ENCODE results near the gene VASP. TPM values are rescaled to one million over a fixed set of nuclear protein-coding genes. Genes with fewer than 3 reads are reported as not detected.

Gene VASP
- total and polyA plus RNA-seq, 2 of the 13 experiments (the other 11 are each of a cell fraction or from before 2014, with no cell fraction given) = 41.8 to 67.1 TPM

- TF ChIP-seq NFAT5 (CRISPR knock-in tag; IDR thresholded peaks at IDR 0.05) = no peak
- no peak for TF ChIP-seq ZNF251 (CRISPR knock-in tag; IDR thresholded peaks at IDR 0.05)
- TF ChIP-seq ZNF510 (CRISPR knock-in tag; IDR thresholded peaks at IDR 0.05; ENCODE audit: low read depth) = no peak
- TF ChIP-seq, protein P1, sequence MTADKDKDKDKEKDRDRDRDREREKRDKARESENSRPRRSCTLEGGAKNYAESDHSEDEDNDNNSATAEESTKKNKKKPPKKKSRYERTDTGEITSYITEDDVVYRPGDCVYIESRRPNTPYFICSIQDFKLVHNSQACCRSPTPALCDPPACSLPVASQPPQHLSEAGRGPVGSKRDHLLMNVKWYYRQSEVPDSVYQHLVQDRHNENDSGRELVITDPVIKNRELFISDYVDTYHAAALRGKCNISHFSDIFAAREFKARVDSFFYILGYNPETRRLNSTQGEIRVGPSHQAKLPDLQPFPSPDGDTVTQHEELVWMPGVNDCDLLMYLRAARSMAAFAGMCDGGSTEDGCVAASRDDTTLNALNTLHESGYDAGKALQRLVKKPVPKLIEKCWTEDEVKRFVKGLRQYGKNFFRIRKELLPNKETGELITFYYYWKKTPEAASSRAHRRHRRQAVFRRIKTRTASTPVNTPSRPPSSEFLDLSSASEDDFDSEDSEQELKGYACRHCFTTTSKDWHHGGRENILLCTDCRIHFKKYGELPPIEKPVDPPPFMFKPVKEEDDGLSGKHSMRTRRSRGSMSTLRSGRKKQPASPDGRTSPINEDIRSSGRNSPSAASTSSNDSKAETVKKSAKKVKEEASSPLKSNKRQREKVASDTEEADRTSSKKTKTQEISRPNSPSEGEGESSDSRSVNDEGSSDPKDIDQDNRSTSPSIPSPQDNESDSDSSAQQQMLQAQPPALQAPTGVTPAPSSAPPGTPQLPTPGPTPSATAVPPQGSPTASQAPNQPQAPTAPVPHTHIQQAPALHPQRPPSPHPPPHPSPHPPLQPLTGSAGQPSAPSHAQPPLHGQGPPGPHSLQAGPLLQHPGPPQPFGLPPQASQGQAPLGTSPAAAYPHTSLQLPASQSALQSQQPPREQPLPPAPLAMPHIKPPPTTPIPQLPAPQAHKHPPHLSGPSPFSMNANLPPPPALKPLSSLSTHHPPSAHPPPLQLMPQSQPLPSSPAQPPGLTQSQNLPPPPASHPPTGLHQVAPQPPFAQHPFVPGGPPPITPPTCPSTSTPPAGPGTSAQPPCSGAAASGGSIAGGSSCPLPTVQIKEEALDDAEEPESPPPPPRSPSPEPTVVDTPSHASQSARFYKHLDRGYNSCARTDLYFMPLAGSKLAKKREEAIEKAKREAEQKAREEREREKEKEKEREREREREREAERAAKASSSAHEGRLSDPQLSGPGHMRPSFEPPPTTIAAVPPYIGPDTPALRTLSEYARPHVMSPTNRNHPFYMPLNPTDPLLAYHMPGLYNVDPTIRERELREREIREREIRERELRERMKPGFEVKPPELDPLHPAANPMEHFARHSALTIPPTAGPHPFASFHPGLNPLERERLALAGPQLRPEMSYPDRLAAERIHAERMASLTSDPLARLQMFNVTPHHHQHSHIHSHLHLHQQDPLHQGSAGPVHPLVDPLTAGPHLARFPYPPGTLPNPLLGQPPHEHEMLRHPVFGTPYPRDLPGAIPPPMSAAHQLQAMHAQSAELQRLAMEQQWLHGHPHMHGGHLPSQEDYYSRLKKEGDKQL (CRISPR knock-in tag; IDR thresholded peaks at IDR 0.05; ENCODE audit: low read depth) = no peak
- no peak for TF ChIP-seq ZSCAN9 (CRISPR knock-in tag; IDR thresholded peaks at IDR 0.05; ENCODE audit: borderline replicate concordance)
- no peak for TF ChIP-seq SRY (CRISPR knock-in tag; IDR thresholded peaks at IDR 0.05)
- no peak for TF ChIP-seq ARID3A (IDR thresholded peaks at IDR 0.05; ENCODE audit: low read depth, low read length)
- TF ChIP-seq MYNN (CRISPR knock-in tag; IDR thresholded peaks at IDR 0.05; ENCODE audit: low read depth) = no peak
- TF ChIP-seq, protein P2, sequence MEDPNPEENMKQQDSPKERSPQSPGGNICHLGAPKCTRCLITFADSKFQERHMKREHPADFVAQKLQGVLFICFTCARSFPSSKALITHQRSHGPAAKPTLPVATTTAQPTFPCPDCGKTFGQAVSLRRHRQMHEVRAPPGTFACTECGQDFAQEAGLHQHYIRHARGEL (CRISPR knock-in tag; IDR thresholded peaks at IDR 0.05) = no peak
- no peak for TF ChIP-seq BRF2 (CRISPR knock-in tag; IDR thresholded peaks at IDR 0.05)
- no peak for TF ChIP-seq PHF21A (CRISPR knock-in tag; IDR thresholded peaks at IDR 0.05)
- TF ChIP-seq ZNF468 (CRISPR knock-in tag; IDR thresholded peaks at IDR 0.05) = no peak
Observed at GRCh38 chr19:45499196-45500180, 7.8 kb upstream of the VASP start (continued).
